GM12864 (cell line): Measurements from ENCODE around the gene MACROD2.

ENCODE experiments used
- DNase-seq: peaks from one replicate; pipeline ENCODE4 v3.0.0-alpha.2; 2011; ENCODE audit warnings: low read depth
- H3K4me3 ChIP-seq: 2 replicates; pipeline ENCODE4 v1.5.1; 2011; ENCODE audit warnings: mild to moderate bottlenecking, low read depth, low read length, control low read depth
- CTCF ChIP-seq: IDR thresholded peaks from 2 replicates; pipeline ENCODE4 v1.5.1; 2011; ENCODE audit warnings: low read depth, mild to moderate bottlenecking, moderate library complexity, low read length, control low read depth, inconsistent platforms; ENCODE audit errors: missing control alignments

MACROD2 gene

GRCh38 chr20:14498772-14499171 is 503.5 kb downstream of the MACROD2 start:
- no peak for TF ChIP-seq CTCF
- no peak for DNase-seq
- no peak overlapping the region for H3K4me3 ChIP-seq

DNA sequence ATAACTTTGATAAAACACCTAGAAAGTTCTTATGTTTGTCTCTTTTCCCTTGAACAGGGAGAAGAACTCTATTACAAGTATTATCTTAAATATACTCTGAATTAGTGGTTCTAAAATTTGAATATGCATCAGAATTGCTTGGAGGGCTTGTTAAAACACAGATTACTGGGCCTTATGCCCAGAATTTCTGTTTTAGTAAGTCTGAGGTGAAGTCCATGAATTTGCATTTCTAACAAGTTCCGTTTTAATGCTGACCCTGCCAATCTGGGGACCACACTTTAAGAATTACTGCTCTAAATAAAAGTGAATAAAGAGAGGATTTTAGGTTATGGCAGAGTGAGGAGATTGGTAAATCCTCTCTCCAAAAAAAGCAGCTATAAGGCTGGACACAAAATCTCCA is 510.2 kb downstream of the MACROD2 start:
- no peak overlapping the region for H3K4me3 ChIP-seq
- TF ChIP-seq CTCF: no peak
- no peak for DNase-seq

- DNase-seq: no peak
- TF ChIP-seq CTCF: no peak
- H3K4me3 ChIP-seq: no peak overlapping the region
Observed at GRCh38 chr20:14507711-14508110, 512.4 kb downstream of the MACROD2 start.

DNA sequence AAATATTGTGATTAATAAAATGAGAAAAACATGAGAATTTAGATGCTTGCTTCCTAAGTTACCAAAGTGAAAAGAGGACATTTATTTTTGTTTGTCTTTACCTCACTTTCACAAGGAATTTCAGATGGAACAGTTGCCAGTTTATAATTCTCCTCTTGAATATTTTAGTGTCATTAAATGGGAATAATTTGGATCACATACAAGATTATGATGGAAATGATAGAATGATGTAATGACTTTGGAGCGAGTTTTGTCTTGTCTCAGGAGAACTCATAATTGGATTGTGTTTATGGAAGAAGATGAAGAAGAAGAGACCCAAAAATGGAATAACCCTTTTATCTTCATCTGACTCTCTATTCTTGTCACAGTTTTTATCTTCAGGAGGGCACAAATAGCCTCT is 515.0 kb downstream of the MACROD2 start:
- H3K4me3 ChIP-seq: no peak overlapping the region
- TF ChIP-seq CTCF: no peak
- DNase-seq: no peak

DNA sequence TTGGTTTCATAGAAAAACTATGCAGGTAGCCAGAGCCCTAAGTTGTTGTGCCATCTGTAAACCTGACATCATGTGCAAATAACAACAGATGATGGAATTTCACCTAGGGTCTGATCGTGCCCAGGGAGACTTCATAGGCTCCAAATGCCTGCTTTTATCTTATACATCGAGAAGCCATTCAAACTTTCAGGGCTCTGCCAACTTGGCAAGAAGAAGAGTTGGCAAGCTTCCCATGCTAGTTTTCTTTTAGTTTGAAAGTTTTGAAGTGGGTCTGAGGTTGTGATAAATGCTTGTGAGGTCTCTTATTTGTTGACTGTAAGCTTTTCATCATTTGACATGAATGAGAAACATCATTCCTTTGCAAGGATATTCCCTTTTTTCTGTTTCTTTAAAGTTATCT is 517.5 kb downstream of the MACROD2 start:
- no peak overlapping the region for H3K4me3 ChIP-seq
- no peak for DNase-seq
- TF ChIP-seq CTCF: no peak

GRCh38 chr20:14518648-14519047 is 523.3 kb downstream of the MACROD2 start:
- TF ChIP-seq CTCF: no peak
- no peak overlapping the region for H3K4me3 ChIP-seq
- DNase-seq: no peak

DNA sequence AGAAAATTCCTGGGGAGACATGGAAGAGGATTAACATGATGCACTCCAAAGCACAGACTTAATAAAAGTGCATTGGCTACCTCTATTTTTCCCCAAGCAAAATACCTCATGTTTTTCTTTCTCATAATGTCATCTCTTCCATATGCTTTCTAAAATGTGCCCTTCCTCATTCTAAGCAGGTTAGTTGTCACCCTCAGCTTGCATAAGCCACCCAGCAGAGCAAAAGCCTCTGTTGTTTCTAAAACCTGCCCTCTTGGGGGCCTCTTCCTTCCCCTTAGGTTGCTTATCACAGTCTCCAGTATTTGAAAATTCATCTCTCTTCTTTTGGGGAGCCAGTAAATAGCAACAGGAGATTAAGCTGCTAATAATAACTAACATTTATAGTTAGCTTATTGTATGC is 525.7 kb downstream of the MACROD2 start:
- H3K4me3 ChIP-seq: no peak overlapping the region
- no peak for DNase-seq
- TF ChIP-seq CTCF: no peak
